WTC11 (cell line): ENCODE data around the gene AXL.

Experiments used
- CBFB ChIP-seq: sonication (generic); formaldehyde crosslinking; IDR thresholded peaks from 2 replicates; pipeline ENCODE4 v1.8.1; 2022; ENCODE audit warnings: mild to moderate bottlenecking, low read depth, missing genetic modification reagents
- CTCF ChIP-seq: fragments of 200-600 bp; IDR thresholded peaks from 2 replicates; pipeline ENCODE4 v1.8.0; 2022; ENCODE audit warnings: antibody characterized with exemption
- FOXK1 ChIP-seq: sonication (generic); formaldehyde crosslinking; IDR thresholded peaks from 2 replicates; pipeline ENCODE4 v1.8.0; 2022; ENCODE audit warnings: mild to moderate bottlenecking, moderate library complexity, missing genetic modification reagents
- NFE2L1 ChIP-seq: sonication (generic); formaldehyde crosslinking; IDR thresholded peaks from 2 replicates; pipeline ENCODE4 v1.8.1; 2023; ENCODE audit warnings: missing genetic modification reagents
- NR3C1 ChIP-seq: sonication (generic); formaldehyde crosslinking; conservative IDR thresholded peaks from 2 replicates; pipeline ENCODE4 v1.8.1; 2023; ENCODE audit warnings: low read depth, mild to moderate bottlenecking, missing genetic modification reagents
- PRRX2 ChIP-seq: fragments of 250-450 bp; sonication (Bioruptor Pico); IDR thresholded peaks from 2 replicates; pipeline ENCODE4 v1.8.0; 2021; ENCODE audit warnings: mild to moderate bottlenecking
- ZNF138 ChIP-seq: sonication (generic); formaldehyde crosslinking; conservative IDR thresholded peaks from 2 replicates; pipeline ENCODE4 v1.8.1; 2022; ENCODE audit warnings: mild to moderate bottlenecking, moderate library complexity, missing genetic modification reagents
- TF ChIP-seq, protein P1 (sequence below): sonication (generic); formaldehyde crosslinking; IDR thresholded peaks from 2 replicates; pipeline ENCODE4 v1.8.1; 2023; ENCODE audit warnings: mild to moderate bottlenecking, missing genetic modification reagents

- TF ChIP-seq NFE2L1 (CRISPR knock-in tag), result no peak
- TF ChIP-seq ZNF138 (CRISPR knock-in tag), result no peak
- TF ChIP-seq, protein P1, sequence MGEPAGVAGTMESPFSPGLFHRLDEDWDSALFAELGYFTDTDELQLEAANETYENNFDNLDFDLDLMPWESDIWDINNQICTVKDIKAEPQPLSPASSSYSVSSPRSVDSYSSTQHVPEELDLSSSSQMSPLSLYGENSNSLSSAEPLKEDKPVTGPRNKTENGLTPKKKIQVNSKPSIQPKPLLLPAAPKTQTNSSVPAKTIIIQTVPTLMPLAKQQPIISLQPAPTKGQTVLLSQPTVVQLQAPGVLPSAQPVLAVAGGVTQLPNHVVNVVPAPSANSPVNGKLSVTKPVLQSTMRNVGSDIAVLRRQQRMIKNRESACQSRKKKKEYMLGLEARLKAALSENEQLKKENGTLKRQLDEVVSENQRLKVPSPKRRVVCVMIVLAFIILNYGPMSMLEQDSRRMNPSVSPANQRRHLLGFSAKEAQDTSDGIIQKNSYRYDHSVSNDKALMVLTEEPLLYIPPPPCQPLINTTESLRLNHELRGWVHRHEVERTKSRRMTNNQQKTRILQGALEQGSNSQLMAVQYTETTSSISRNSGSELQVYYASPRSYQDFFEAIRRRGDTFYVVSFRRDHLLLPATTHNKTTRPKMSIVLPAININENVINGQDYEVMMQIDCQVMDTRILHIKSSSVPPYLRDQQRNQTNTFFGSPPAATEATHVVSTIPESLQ (CRISPR knock-in tag), result no peak
- no peak for TF ChIP-seq PRRX2 (CRISPR knock-in tag)
- no peak for TF ChIP-seq CTCF
- no peak for TF ChIP-seq FOXK1 (CRISPR knock-in tag)
- no peak for TF ChIP-seq NR3C1 (CRISPR knock-in tag)
- TF ChIP-seq CBFB (CRISPR knock-in tag), result no peak
These were observed 25.1 kb downstream of the AXL start for GRCh38 chr19:41244117-41244516.
